Activated CD8-positive, alpha-beta memory T cell treated with anti-CD3 and anti-CD28 coated beads, Interleukin-2, amount 50 U/mL, for 24 hours (primary cell): ENCODE measurements around the gene CRABP1.

ENCODE experiments used
- DNase-seq: peaks from one replicate; pipeline ENCODE4 v3.0.0-alpha.2; 2020; ENCODE audit errors: extremely low read depth

The CRABP1 gene

DNA sequence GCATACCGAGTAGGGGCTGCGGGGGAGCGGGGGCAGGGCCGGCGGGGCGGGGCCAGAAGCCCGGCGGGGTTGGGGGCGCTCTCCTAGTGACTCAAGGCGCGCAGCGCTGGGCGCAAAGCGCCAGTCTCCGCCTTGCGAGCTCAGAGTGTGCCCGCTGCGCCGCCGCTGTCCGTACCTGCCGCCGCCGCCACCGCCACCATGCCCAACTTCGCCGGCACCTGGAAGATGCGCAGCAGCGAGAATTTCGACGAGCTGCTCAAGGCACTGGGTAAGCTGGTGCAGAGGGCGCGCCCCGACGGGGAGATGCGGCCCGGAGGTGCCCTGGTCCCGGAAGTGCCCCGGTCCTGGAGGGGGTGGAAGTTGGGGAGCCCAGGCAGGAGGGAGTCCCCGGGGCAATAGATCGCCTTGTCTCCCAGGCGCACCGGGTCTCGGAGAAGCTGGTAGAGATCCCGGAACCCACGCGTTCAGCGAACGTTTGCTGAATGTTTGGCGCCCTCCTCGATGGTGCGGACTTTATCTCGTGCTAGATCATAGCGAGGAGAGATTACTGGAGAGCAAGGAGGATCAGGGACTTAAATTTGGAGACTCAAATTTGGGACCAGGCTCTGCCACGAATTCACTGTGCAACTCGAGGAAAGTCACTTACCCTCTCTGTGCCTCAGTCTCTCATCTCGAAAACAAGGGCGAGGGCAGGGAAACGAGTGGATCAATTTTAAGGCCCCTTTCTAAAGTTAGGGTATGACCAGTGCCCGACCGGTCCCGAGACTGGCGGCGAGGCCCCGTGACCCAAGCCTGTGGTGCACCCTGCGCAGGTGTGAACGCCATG, at the start of gene CRABP1:
Gene CRABP1, plus strand, starts transcription at position 123 of the 826 bp plus-strand sequence. Its CDS starts 76 bp downstream, at position 199.
- DNase-seq, result no peak

DNA sequence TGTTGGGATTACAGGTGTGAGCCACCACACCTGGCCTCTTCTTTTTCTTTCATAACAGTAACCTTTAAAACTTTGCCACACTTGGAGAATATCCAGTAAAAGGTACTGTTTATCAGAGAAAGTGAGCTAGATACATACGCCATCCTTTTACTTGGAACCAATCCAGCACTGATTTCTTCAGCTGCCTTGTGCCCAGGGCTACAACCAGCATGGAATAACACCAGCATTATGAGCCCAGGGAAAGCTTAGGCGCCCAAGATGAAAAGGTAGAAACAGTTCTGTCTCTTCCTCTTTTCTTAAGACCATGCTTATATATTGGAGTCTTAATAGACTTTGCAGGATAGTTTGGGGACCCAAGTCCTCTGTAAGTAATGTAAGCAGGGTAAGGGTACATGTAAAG, 49.1 kb upstream of the CRABP1 start:
- DNase-seq, result no peak

GRCh38 chr15:78291698-78292097, 48.5 kb upstream of the CRABP1 start:
- no peak for DNase-seq

DNA sequence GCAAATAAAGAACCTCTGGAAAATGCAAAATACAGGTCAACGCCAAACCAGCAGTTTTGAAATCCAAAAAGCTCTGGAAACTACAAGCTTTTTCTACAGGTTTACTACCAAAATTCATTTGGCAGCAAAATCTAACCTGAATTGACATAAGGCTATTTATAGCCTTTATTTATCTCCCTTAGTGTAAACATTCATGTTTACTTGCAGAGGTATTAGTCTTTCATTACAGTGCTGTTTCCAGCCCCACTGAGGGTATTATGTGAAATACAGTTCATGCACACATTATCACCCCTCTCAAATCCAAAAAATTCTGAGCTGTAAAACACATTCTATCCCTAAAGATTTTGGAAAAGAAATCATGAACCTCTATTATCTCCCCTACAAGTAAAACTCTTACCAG, 47.9 kb upstream of the CRABP1 start:
- no peak for DNase-seq

DNA sequence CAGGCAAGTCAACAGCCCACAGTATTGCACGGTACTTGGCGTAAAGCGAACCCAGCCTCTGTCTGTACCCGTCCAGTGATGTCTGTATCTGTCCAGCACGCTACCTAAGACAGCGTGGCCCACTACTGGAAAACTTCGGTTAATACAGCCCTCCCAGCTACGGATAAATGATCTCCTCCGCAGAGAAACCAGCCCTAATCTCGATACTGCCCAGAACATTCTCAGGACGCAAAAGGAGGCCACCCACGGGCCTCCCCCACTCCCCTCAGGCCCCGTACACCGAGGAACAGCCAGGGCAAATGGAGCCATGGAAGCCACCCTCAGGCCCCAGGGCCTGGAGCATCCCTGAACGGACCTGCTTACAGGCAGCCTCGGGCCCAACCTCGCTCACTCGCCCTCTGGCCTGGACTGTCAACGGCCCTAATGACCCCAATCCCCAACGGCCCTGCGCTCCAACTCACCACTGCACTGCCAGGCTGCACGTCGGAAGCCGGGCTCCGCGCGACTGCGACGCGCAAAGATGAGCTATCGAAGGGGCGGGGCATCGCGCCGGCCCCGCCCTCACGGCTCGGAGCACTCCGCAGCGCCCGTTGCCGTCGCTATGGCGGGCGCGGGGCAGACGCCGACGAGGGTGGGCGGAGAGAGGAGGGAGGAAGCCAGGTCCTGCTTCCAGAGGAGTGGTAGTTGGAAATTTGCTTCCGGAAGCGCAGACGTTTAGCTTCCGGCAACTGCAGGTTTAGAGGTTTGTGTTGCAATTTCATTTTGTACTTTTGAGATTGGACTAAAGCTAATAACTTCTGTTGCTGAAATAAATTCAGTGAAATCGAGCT, 40.8 kb upstream of the CRABP1 start, which contains the start of gene SKIC8:
Gene SKIC8, minus strand, starts transcription at position 509 of the 830 bp plus-strand sequence. CDS start 3,923 bp downstream, outside the sequence.
- DNase-seq, result peak; percentile 67

- no peak for DNase-seq
Measured at GRCh38 chr15:78301326-78301725, 38.8 kb upstream of the CRABP1 start.

DNA sequence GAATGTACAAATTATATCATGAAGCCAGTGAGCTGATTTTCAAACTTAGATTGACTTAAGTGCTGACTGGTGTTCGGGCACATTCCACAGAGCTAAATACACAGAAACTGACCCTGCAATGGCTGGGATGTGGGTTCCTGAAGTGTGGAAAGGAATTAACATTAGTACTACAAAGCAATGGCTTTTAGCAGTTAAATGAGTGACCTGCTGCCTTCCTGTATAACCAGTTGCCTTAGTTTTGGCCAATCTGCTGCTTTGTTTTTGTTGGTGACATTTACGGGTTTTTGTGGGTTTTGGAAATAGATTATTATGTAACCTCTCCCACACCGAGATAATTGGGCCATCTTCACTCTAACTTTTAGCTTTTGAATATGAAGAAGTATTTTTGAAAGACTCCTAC, 38.3 kb upstream of the CRABP1 start:
- no peak for DNase-seq

- DNase-seq, result no peak
Measured at GRCh38 chr15:78302579-78303312, 37.4 kb upstream of the CRABP1 start.

DNA sequence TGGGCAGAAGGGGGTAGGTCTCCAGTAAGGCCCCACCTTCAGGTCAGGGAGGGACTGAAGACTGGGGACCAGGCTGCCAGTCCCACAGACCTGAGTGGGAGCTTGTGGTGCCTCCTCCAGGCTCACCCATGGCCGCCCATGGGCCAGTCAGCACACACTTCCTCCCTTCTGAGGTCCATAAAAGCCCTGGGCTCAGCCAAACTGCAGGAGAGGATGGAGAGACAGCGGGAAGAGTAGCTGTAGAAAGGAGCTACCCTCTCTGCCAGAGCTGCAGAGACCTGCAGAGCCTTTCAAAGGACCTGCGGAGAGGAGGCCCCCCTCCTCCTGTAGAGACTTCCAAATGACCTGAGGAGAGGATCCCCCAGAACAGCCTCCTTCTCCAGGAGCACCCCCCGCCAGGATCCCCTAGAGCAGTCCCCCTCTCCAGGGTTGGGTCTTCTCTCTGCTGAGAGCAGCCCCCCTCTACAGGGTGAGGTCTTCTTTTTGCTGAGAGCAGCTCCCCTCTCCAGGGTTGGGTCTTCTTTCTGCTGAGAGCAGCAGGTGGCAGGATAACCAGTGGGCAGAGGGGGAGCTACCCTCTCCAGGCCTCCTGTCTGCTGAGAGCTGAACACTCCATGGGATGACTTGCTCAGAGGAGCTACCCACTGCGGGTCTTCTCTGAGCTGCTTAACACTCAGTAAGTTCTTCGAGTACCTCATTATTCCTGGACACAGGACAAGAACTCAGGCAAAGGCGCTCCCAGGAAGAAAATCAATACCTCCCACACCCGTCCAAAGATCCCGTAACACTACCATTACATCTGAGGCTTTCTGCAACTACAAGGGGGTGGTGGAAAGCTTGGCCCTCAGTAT, 35.7 kb upstream of the CRABP1 start:
- DNase-seq, result no peak

GRCh38 chr15:78306176-78306774, 33.9 kb upstream of the CRABP1 start:
- DNase-seq, result no peak

DNA sequence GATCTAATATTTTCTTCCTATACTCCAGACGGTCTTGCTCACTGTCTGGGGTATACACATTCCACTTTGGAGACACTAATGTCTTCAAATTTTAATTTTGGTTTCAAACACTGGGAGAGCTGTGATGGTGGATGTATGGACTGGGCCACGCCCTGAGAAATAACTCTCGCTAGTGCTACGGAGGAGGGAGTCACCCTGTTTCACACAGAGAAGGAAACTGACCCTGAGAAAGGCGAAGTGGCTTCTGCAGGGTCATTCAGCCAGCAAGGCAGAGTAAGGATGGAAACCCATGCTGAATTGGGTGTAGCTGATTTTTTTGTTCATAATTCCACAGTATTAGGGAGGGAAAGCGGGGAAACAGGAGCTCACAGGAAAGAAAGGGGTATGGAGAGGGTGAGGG, 32.2 kb upstream of the CRABP1 start:
- DNase-seq, result no peak

GRCh38 chr15:78308422-78309032, 31.6 kb upstream of the CRABP1 start:
- no peak for DNase-seq

DNA sequence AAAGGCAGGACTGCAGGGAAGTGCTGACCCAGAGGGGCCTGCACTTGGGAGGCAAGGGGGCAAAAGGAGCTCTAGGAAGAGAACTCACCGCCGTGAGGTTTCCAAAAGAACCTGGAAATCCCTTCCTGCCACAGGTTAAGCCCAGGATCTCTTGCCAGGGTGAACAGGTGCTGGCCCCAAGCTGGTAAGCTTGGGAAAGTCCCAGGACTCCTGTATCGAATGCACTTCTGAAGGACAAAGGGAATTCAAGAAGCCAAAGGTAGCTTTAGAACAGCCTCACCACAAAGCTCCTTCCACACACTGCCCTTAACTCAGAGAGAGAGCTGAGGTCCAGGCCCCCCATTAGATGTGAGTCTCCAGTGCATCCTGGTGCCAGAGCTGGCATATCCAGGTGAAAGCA, 28.9 kb upstream of the CRABP1 start:
- no peak for DNase-seq

GRCh38 chr15:78312536-78312935, 27.6 kb upstream of the CRABP1 start:
- no peak for DNase-seq

- no peak for DNase-seq
Measured at GRCh38 chr15:78312957-78313356, 27.2 kb upstream of the CRABP1 start.

DNA sequence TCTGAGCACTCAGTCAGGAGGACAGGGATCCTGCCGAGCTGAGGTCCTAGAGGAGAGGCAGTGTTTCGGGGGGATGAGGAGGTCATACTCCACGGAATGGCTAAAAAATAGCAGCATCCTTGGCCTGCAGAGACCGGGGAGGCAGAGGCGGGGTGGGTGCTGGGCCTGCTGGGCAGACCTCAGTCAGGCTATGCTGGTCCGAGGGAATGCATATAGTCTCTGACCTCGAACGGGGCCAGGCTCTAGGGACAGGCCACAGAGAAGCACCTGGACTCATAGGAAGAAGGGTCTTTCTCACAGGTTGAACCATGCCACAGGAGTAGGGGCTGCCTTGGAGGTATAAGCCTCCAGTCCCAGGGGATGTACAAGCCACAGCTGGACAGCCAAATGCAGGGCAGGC, 26.8 kb upstream of the CRABP1 start:
- DNase-seq, result no peak

DNA sequence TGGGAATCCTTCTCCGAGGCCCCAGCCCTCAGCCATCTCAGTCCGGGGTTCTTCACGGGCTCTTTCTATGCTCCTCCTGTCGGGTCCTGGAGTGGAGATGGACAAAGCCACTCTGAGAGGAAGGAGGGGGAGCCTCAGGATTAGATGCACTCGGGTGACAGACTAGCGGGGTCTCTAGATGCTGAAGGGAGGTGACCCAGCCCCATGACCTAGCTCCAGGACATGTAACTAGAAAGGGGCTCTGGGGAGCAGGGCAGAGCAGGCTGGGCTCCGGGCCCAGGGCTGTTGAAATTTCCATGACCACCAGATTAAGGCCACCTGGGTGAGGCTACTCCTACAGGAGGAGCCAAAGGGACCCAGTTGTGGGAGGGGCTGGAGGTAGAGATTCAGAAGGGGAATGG, 26.0 kb upstream of the CRABP1 start:
- no peak for DNase-seq

DNA sequence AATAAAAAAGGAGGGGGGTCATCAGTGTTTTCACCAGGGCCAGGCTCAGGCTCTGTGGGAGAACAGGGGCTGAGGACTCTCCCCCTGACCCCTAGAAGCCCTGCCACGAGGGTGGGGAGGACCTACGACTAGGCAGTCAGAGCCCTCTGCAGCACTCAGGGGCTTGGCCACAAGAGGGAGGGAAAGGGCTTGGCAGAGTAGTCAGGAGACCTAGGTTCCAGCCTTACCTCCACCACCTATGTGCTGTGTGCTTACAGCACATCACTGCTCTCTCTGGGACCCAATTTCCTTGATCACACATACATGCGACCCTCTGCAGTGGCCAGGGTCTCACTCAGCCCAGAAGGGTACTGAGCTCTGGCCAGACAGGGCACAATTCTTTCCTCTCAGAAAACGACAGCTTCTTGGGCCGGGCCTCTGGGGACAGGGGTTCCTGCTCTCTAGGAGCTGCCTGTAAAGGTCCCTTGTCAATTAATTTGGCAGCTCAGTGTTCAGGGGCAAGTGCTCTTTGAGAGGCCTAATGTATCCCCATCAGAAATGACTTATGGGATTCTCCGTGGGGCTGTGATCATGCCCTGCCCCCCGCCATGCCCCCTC, 24.4 kb upstream of the CRABP1 start:
- no peak for DNase-seq

- no peak for DNase-seq
Measured at GRCh38 chr15:78316283-78317083, 23.7 kb upstream of the CRABP1 start.
